Mesodermal cell (in vitro differentiated cells): ENCODE data around the gene RAP1B.
"Not testable (repeated sequence)": the region's sequence is repeated elsewhere in the genome, so short reads cannot be mapped to it uniquely, and the experiment has no call there.

Source experiments
- H3K27ac ChIP-seq: 2 replicates; pipeline ENCODE4 v1.7.0; 2013; ENCODE audit warnings: mild to moderate bottlenecking, low read depth, low read length, moderate library complexity; ENCODE audit not compliant: severe bottlenecking
- H3K36me3 ChIP-seq: 2 replicates; pipeline ENCODE4 v1.7.1; 2013; ENCODE audit warnings: mild to moderate bottlenecking, low read length, moderate library complexity; ENCODE audit not compliant: control insufficient read depth, insufficient read depth
- H3K4me1 ChIP-seq: one replicate; pipeline ENCODE4 v1.7.1; 2013; ENCODE audit warnings: mild to moderate bottlenecking, low read length; ENCODE audit not compliant: insufficient read depth, control insufficient read depth, poor library complexity, severe bottlenecking
- H3K4me3 ChIP-seq: 2 replicates; pipeline ENCODE4 v1.7.0; 2013; ENCODE audit warnings: low read length, control low read depth, mild to moderate bottlenecking; ENCODE audit not compliant: insufficient read depth, poor library complexity, severe bottlenecking; ENCODE audit errors: extremely low read depth
- H3K9me3 ChIP-seq: 2 replicates; pipeline ENCODE4 v1.7.1; 2013; ENCODE audit warnings: mild to moderate bottlenecking, low read length, moderate library complexity; ENCODE audit not compliant: control insufficient read depth
- WGBS, 2 experiments: methylation state at CpG; one replicate each; pipeline ENCODE4 v1.1.5; 2013; ENCODE audit warnings: missing lambda C conversion rate in 2 of 2; ENCODE audit not compliant: insufficient coverage in 2 of 2; 5-methylcytosine and 5-hydroxymethylcytosine counted together

Gene RAP1B

GRCh38 chr12:68636268-68636667 is 25.6 kb downstream of the RAP1B start:
- no peak overlapping the region for H3K4me3 ChIP-seq
- no CpG with 5 or more reads among the region's 2 CpGs for WGBS, 2 experiments
- no peak overlapping the region for H3K27ac ChIP-seq
- no peaks in the 10 kb centered on the region for H3K9me3 ChIP-seq
- H3K36me3 ChIP-seq: peaks cover 29% of the 10 kb centered on the region
- peaks cover 7% of the 10 kb centered on the region for H3K4me1 ChIP-seq

GRCh38 chr12:68637439-68637838 is 26.7 kb downstream of the RAP1B start:
- H3K36me3 ChIP-seq: peaks cover 22% of the 10 kb centered on the region
- not testable (repeated sequence) for H3K4me1 ChIP-seq, H3K4me3 ChIP-seq, H3K27ac ChIP-seq, H3K9me3 ChIP-seq
- WGBS, 2 experiments: no CpG with 5 or more reads among the region's 3 CpGs

- Histone ChIP-seq H3K27ac (no peak overlapping the region), H3K36me3 (peaks cover 26% of the 10 kb centered on the region), H3K4me1 (peaks cover 7% of the 10 kb centered on the region), H3K4me3 (no peak overlapping the region), H3K9me3 (no peaks in the 10 kb centered on the region)
- WGBS, 2 experiments: 89 to 100% methylated on average over 2 of the region's 3 CpGs
These were observed 27.5 kb downstream of the RAP1B start for GRCh38 chr12:68638171-68638570.

- Histone ChIP-seq H3K4me1 (peaks cover 7% of the 10 kb centered on the region), H3K36me3 (peaks cover 26% of the 10 kb centered on the region), H3K4me3 (no peak overlapping the region), H3K27ac (no peak overlapping the region), H3K9me3 (no peaks in the 10 kb centered on the region)
- WGBS, 2 experiments: 88 to 93% methylated on average over 6 to 7 of the region's 12 CpGs
These were observed 28.2 kb downstream of the RAP1B start for GRCh38 chr12:68638721-68639395.

- no peak overlapping the region for H3K4me3 ChIP-seq
- H3K9me3 ChIP-seq: no peaks in the 10 kb centered on the region
- no peak overlapping the region for H3K27ac ChIP-seq
These were observed 28.7 kb downstream of the RAP1B start for GRCh38 chr12:68639396-68639767.

GRCh38 chr12:68641138-68641537 is 30.4 kb downstream of the RAP1B start:
- WGBS, 2 experiments: 44 to 50% methylated on average over 2 of the region's 5 CpGs

More at GRCh38 chr12:68639396-68639767, 28.7 kb downstream of the RAP1B start:
- Histone ChIP-seq H3K36me3 (peaks cover 26% of the 10 kb centered on the region), H3K4me1 (peaks cover 7% of the 10 kb centered on the region)
- WGBS, 2 experiments: 100% methylated on average over 1 of the region's 1 CpG; no CpG with 5 or more reads in 1 of the 2 experiments

GRCh38 chr12:68646484-68646883 is 35.8 kb downstream of the RAP1B start:
- Histone ChIP-seq H3K9me3 (no peaks in the 10 kb centered on the region), H3K4me3 (no peak overlapping the region), H3K36me3 (peaks cover 38% of the 10 kb centered on the region), H3K4me1 (no peaks in the 10 kb centered on the region), H3K27ac (no peak overlapping the region)
- 96 to 100% methylated on average over 3 to 4 of the region's 5 CpGs for WGBS, 2 experiments

More at GRCh38 chr12:68641138-68641537, 30.4 kb downstream of the RAP1B start:
- H3K9me3 ChIP-seq: no peaks in the 10 kb centered on the region
- H3K4me1 ChIP-seq: peaks cover 7% of the 10 kb centered on the region
- H3K4me3 ChIP-seq: no peak overlapping the region
- H3K36me3 ChIP-seq: peaks cover 21% of the 10 kb centered on the region
- no peak overlapping the region for H3K27ac ChIP-seq

GRCh38 chr12:68647507-68647906 is 36.8 kb downstream of the RAP1B start:
- Histone ChIP-seq H3K36me3 (peaks cover 45% of the 10 kb centered on the region), H3K4me1 (no peaks in the 10 kb centered on the region), H3K4me3 (no peak overlapping the region), H3K9me3 (no peaks in the 10 kb centered on the region), H3K27ac (no peak overlapping the region)
- WGBS, 2 experiments: 100% methylated on average over 1 of the region's 1 CpG; no CpG with 5 or more reads in 1 of the 2 experiments

GRCh38 chr12:68648179-68648578 is 37.5 kb downstream of the RAP1B start:
- H3K36me3 ChIP-seq: peaks cover 47% of the 10 kb centered on the region
- no peaks in the 10 kb centered on the region for H3K9me3 ChIP-seq
- 80% methylated on average over 1 of the region's 3 CpGs; no CpG with 5 or more reads in 1 of the 2 experiments for WGBS, 2 experiments
- no peaks in the 10 kb centered on the region for H3K4me1 ChIP-seq
- H3K27ac ChIP-seq: no peak overlapping the region
- H3K4me3 ChIP-seq: no peak overlapping the region

- no peak overlapping the region for H3K27ac ChIP-seq
- peaks cover 21% of the 10 kb centered on the region for H3K36me3 ChIP-seq
- H3K4me1 ChIP-seq: no peaks in the 10 kb centered on the region
- no peaks in the 10 kb centered on the region for H3K9me3 ChIP-seq
- H3K4me3 ChIP-seq: no peak overlapping the region
- WGBS, 2 experiments: 84 to 92% methylated on average over 1 to 2 of the region's 3 CpGs
These were observed 54.4 kb downstream of the RAP1B start for GRCh38 chr12:68665016-68665569.

GRCh38 chr12:68667291-68667690 is 56.6 kb downstream of the RAP1B start:
- Histone ChIP-seq H3K27ac (no peak overlapping the region), H3K4me3 (no peak overlapping the region), H3K4me1 (no peaks in the 10 kb centered on the region), H3K9me3 (no peaks in the 10 kb centered on the region), H3K36me3 (peaks cover 8% of the 10 kb centered on the region)
- no CpG with 5 or more reads among the region's 1 CpG for WGBS, 2 experiments
